Aortic smooth muscle cell (primary cell): ENCODE measurements around the gene ENO1. TPM values are rescaled to one million over a fixed set of nuclear protein-coding genes. Genes with fewer than 3 reads are reported as not detected.

Experiments used
- total RNA-seq: library from RNA; depleted of rRNA; stranded (reverse); fragments of >200 nt; gene quantifications from 2 replicates; pipeline ENCODE4 v1.2.3, GENCODE V29; 2014

ENO1 gene
- total RNA-seq = 971 and 1,174 TPM in 2 replicates

DNA sequence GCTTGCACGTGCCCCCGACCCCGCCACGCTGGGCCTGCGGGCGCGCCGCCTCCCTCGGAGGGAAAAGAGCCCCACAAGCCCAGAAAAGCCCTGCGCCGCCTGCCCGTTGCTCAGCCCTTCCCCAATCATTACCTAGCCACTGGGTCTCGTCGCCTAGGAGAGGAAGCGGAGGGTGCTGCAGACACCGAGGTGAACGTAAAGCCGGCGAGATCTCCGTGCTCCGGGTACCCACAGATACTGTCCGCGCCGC lies at the start of gene ENO1:
TSS of gene ENO1 (minus strand) at position 239 of the 250 bp plus-strand sequence. CDS start 3,778 bp downstream, outside the sequence.

DNA sequence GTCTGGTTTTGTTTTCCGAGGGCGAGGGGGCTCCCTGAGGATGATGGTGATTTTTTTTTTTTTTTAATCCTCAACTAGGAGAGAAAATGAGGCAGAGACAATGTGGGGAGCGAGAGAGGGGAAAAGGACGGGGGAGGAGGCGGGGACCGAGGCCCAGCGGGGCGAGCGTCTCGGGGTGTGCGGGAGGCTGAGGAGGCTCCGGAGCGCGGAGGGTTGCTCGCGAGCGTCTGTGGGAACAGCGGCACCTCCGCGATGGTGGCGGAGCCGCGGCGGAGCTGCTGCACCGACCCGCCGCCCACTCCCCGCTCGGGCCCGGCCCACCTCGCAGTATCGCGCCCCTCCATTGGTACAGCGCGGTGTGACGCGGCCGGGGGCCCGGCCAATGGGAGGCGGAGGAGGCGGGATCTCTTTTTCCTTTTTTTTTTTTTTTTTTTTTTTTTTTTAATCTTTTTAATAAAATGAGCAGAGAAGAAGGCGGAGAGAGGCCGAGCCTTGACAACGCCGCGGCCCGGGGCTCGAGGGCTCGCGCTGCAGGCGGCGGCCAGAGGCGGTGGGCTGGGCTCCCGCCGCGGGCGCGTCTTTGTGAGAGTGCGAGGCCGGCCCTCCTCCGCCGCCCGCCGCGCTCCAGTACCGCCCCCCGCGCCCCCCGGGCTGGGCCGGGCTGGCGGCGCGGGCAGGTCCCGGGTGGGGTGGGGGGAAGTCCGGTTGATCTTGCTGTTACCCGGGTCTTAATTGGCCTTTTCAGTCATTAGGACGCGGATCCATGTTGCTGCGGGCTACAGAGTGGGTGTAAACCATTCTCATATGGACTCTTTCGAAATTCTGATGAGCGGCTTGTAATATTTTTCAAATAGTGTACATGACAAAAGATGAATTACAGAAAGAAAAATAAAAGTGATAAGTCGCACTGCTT lies 60.8 kb downstream of the ENO1 start, which contains the start of gene RERE:
TSS of gene RERE (minus strand) at position 229 of the 913 bp plus-strand sequence.

Other genes with a start within 250 kb of the ENO1 start
- gene RERE, start 61.0 kb downstream of the ENO1 start, total RNA-seq = 35.8 and 46.9 TPM in 2 replicates
- gene CA6, start 67.2 kb upstream of the ENO1 start, total RNA-seq = not detected in 2 replicates
- not detected in 2 replicates for gene SLC2A7, start 147.7 kb upstream of the ENO1 start, total RNA-seq
- 0.53 and 0.62 TPM in 2 replicates for gene SLC2A5, start 190.9 kb upstream of the ENO1 start, total RNA-seq